Suprapubic skin (tissue), 4 donors: ENCODE measurements around the gene MOB3A.

Experiments
- EP300 ChIP-seq: sonication (generic); formaldehyde crosslinking; IDR thresholded peaks from one replicate; pipeline ENCODE4 v1.6.1; 2017; ENCODE audit warnings: antibody characterized with exemption
- POLR2A ChIP-seq, 2 donors: fragments of 450-650 bp; IDR thresholded peaks; one replicate each; pipeline ENCODE4 v1.6.1; 2017; ENCODE audit warnings: antibody characterized with exemption in 2 of 2, mild to moderate bottlenecking in 2 of 2, moderate library complexity in 2 of 2
- POLR2AphosphoS5 ChIP-seq, 3 donors: sonication (generic); formaldehyde crosslinking; IDR thresholded peaks; one replicate each; pipeline ENCODE4 v1.6.1; 2017; ENCODE audit warnings: antibody characterized with exemption in 3 of 3
- TF ChIP-seq, protein P1 (sequence below), 2 donors: fragments of 200-600 bp in 1 of 2; fragments of 450-650 bp in 1 of 2; sonication (generic) in 1 of 2; IDR thresholded peaks; one replicate each; pipeline ENCODE4 v1.5.1; 2016 to 2019; ENCODE audit warnings: antibody characterized with exemption in 2 of 2, mild to moderate bottlenecking in 1 of 2, moderate library complexity in 1 of 2

GRCh38 chr19:2037651-2038255 is 58.4 kb downstream of the MOB3A start:
- TF ChIP-seq, protein P1, sequence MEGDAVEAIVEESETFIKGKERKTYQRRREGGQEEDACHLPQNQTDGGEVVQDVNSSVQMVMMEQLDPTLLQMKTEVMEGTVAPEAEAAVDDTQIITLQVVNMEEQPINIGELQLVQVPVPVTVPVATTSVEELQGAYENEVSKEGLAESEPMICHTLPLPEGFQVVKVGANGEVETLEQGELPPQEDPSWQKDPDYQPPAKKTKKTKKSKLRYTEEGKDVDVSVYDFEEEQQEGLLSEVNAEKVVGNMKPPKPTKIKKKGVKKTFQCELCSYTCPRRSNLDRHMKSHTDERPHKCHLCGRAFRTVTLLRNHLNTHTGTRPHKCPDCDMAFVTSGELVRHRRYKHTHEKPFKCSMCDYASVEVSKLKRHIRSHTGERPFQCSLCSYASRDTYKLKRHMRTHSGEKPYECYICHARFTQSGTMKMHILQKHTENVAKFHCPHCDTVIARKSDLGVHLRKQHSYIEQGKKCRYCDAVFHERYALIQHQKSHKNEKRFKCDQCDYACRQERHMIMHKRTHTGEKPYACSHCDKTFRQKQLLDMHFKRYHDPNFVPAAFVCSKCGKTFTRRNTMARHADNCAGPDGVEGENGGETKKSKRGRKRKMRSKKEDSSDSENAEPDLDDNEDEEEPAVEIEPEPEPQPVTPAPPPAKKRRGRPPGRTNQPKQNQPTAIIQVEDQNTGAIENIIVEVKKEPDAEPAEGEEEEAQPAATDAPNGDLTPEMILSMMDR (IDR thresholded peaks at IDR 0.05): no peak
- TF ChIP-seq POLR2AphosphoS5 (IDR thresholded peaks at IDR 0.05) (no peak), EP300 (no peak), POLR2A (IDR thresholded peaks at IDR 0.05) (no peak)
